Muscle layer of colon (tissue), 2 donors: ENCODE data around the gene CYP2W1.

Experiments
- H3K27ac ChIP-seq: one replicate; pipeline ENCODE4 v1.7.0; 2013; ENCODE audit warnings: low read depth, mild to moderate bottlenecking, low read length, moderate library complexity
- H3K27me3 ChIP-seq, 2 donors: one replicate each; pipeline ENCODE4 v1.7.0; 2013; ENCODE audit warnings: low read length in 2 of 2, mild to moderate bottlenecking in 2 of 2; ENCODE audit not compliant: insufficient read depth in 2 of 2, control insufficient read depth in 1 of 2
- H3K36me3 ChIP-seq: one replicate; pipeline ENCODE4 v1.7.0; 2013; ENCODE audit warnings: mild to moderate bottlenecking, low read length; ENCODE audit not compliant: insufficient read depth
- H3K4me1 ChIP-seq: one replicate; pipeline ENCODE4 v1.7.0; 2013; ENCODE audit warnings: mild to moderate bottlenecking, low read length; ENCODE audit not compliant: insufficient read depth
- H3K4me3 ChIP-seq, 2 donors: one replicate each; pipeline ENCODE4 v1.7.0; 2013; ENCODE audit warnings: low read length in 2 of 2, low read depth in 1 of 2, mild to moderate bottlenecking in 1 of 2, moderate library complexity in 1 of 2
- H3K9ac ChIP-seq: one replicate; pipeline ENCODE4 v1.7.0; 2013; ENCODE audit warnings: low read length
- H3K9me3 ChIP-seq: one replicate; pipeline ENCODE4 v1.7.0; 2013; ENCODE audit warnings: mild to moderate bottlenecking, low read length
- donor health status: abdominal sarcoma.
- donor health status: Adenocarcinoma of cecum.

CYP2W1 gene

DNA sequence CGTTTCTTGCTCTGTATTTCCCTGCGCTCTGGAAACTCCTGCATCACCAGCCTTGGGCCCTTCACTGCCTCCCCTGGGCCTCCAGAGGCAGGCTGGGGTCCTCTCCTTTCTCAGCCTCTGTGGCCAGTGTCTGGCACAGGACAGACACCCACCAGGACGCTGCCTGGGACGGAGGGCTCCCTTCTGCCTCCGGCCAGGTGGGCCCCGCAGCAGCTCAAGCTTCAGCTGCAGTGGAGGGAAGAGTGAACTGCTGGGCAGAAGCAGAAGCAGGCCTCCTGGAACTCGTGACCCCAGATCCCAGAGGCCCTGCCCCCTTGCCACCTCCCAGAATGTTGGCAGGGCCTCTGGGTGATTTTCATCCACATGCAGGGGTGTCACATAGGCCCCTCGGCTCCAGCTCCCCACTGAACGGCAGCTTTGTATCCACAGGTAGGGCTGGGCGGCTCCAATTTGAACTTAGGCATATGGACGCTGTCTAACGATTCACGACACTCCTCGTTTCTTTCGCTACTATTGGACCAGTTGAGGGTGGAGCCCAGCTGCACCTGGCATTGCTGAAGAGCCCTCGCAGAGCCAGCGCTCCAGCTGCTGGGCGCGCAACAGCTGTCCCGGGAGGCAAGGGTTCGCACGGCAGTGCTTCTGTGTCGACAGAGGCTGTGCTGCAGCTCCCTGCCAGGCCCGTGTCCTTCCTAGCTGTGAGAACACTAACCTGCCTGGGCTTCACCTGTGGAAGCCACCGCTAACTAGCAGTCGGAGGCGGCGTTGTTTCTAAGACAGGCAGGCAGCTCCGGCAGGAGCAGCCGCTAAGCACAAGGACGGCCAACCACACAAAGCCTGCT, 43.0 kb downstream of the CYP2W1 start:
- H3K27me3 ChIP-seq: no peaks in the 10 kb centered on the region
- H3K36me3 ChIP-seq: no peaks in the 10 kb centered on the region
- peaks cover 17% of the 10 kb centered on the region for H3K4me1 ChIP-seq
- no peak overlapping the region for H3K9ac ChIP-seq
- H3K4me3 ChIP-seq: no peak overlapping the region
- no peak overlapping the region for H3K27ac ChIP-seq
- H3K9me3 ChIP-seq: no peaks in the 10 kb centered on the region

DNA sequence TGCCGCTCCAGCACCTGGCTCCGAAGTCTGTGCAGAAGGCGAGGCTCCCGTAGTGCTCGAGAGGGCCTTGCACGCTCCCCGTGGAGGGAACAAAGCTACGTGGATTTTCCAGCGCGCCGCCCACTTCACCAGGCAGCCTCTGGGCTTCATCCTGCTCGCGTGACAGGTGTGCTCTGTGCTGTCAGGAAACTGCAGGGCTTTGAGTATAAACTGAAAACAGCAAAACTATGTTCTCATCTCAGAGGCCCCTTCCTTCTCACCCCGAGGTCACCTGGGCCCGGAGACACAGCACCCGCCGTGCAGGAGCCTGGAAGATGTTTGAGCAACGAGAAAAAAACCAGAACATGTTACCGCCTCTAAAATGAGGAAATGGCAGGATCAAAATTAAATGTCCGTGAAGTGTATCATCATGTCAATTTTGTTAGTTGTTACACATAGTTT, 43.8 kb downstream of the CYP2W1 start:
- Histone ChIP-seq H3K9ac (no peak overlapping the region), H3K27me3 (no peaks in the 10 kb centered on the region), H3K9me3 (no peaks in the 10 kb centered on the region), H3K27ac (peak overlapping the region; percentile 86), H3K4me3 (peak overlapping the region in 1 of 2 donors; percentile 70), H3K4me1 (peaks cover 17% of the 10 kb centered on the region), H3K36me3 (no peaks in the 10 kb centered on the region)

DNA sequence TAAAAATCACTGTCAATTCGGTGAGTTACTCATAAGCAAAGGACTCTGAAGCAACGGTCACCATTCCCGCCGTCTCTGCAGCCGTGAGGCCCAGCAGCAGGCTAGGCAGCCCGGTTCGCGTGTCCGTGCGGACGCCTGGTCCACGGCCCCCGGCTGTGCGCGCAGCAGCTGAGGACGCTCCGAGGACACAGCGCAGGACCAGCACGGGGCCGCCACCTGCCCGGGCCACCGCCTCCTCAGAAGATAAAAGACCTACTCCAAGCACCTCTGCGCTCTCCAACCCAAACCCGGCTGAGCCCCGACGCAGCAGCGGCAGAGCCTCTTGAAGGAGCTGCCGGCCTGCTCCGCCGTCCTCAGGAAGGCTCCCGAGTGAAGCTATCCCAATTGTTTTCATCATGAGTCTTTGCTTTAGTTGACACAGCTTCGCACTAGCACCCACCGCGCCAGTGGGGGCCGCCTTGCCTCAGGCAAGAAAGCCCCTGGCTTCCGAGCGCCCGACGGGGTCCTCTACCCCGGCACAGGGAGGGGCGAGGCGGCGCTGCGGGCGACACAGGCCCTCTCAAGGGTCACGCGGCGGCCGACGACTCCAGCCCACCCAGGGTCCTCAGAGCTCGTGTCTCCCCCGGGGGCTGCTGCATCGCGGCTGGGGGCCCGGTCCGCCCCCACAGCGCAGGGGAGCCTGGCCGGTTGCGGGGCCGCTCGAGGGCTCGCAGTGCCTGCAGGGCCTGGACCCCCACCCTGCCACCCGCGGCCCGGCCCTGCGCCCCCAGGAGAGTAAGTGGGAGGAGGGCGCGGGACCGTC, 44.5 kb downstream of the CYP2W1 start:
- peak overlapping the region; percentile 86 for H3K27ac ChIP-seq
- H3K9ac ChIP-seq: no peak overlapping the region
- H3K9me3 ChIP-seq: no peaks in the 10 kb centered on the region

DNA sequence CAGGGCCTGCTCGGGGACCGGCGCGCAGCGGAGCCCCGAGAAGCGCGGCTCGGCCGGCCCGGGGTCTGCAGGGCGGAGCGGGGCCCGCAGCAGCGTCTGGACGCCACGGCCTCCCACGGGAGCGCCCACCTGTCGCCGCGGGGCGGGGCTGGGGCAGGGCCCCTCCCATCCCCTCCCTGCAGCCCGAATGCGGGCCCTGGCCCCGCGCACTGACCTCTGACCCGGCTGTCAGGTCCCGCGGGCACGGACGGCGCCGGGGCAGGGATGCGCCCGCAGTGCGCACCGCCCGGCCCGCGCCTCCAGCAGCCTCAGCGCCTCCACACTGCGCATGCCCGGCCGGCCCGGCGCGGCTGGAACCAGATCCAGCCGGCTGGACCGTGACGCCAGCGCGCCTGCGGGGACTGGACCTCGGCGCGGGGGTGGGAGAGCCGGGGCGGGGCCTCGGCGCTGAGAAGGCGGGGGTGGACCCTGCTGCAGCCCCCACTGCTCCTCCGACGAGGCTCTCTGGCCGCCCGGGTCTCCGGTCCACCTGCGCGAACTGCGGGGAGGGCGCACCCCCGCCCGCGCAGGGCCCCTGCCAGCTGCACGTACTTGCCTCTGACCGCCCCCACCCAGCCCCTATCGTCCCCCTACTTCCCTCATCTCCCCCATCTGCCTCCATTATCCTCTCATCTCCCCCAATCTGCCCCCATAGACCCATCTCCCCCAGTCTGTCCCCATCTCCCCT, 45.2 kb downstream of the CYP2W1 start:
- peaks cover 17% of the 10 kb centered on the region for H3K4me1 ChIP-seq
- peak overlapping the region; percentile 86 for H3K27ac ChIP-seq
- H3K9ac ChIP-seq: no peak overlapping the region
- no peaks in the 10 kb centered on the region for H3K36me3 ChIP-seq
- H3K27me3 ChIP-seq: no peaks in the 10 kb centered on the region
- H3K9me3 ChIP-seq: no peaks in the 10 kb centered on the region
- peak overlapping the region; percentile 60 to 70 for H3K4me3 ChIP-seq

More for the DNA sequence above, 44.5 kb downstream of the CYP2W1 start:
- peaks cover 17% of the 10 kb centered on the region for H3K4me1 ChIP-seq
- no peaks in the 10 kb centered on the region for H3K36me3 ChIP-seq
- H3K27me3 ChIP-seq: no peaks in the 10 kb centered on the region
- peak overlapping the region; percentile 60 to 70 for H3K4me3 ChIP-seq

DNA sequence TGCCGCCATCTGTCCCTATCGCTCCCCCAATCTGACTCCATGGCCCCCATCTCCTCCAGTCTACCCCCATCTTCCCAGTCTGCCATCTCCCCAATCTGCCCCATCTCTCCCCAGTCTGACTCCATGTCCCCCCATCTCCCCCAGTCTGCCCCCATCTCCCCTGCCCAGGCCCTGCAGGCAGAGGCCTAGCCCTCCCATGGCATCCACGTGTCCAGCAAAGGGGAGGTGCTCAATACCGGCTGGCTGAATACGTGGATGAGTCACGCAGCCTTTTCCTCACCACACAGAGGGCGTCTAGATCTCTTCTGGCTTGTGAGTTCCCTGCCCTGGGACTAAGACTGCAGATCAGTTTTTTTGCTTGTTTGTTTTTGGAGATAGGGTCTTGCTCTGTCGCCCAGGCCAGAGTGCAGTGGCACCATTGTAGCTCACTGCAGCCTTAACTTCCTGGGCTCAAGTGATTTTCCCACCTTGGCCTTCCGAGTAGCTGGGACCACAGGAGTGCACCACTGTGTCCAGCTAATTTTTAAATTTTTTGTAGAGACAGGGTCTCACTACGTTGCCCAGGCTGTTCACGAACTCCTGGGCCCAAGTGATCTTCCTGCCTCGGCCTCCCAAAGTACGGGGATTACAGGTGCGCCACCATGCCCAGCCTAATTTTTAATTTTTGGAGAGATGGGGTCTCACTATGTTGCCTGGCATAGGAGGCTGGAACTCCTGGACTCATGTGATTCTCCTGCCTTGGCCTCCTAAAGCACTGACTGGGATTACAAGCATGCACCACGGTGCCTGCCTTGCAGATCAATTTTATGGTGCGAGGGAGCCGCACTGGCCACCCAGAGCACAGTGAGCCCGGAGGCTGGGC, 46.0 kb downstream of the CYP2W1 start:
- Histone ChIP-seq H3K9me3 (no peaks in the 10 kb centered on the region), H3K36me3 (no peaks in the 10 kb centered on the region), H3K27me3 (no peaks in the 10 kb centered on the region), H3K4me1 (peaks cover 17% of the 10 kb centered on the region), H3K9ac (peak overlapping the region; percentile 4), H3K27ac (peak overlapping the region; percentile 86), H3K4me3 (peak overlapping the region; percentile 60 to 70)

DNA sequence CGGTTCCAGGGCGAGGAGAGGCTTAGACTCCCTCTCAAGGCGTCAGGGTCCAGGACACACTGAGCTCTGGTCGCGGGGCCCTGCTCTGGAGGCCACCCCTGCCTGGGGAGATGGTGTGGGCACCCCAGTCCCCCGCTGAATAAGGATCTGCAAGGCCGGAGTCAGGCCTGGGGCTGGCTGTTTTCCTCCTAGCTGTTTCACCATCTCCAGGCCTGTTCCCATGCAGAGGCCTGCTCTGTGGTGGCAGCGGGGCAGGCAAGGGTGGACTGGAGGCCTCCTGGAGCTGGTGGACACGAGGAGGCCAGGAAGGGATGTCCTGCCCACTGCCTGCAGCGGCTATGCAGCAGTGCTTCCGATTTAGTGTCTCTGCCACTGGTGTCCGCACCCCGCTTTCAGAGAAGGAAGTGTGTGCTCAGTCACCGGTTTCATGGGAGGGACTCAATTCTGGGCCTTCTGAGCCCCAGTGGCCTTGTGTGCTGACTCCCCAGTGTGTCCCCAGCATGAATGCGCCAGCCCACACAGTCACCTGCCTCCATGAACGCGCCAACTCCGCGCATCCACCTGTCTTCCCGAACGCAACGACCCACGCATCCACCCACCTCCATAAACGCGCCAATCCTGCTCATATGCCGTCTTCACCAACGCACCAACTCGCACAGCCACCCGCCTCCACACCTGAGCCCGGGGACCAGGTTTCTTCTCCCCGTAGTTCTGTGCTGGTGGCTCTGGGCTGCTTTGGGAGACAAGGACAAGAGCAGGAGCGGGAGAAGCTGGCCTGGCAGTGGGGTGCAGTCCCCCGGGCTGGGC, 46.9 kb downstream of the CYP2W1 start:
- Histone ChIP-seq H3K27ac (peak overlapping the region; percentile 86), H3K4me3 (no peak overlapping the region), H3K36me3 (no peaks in the 10 kb centered on the region), H3K9me3 (no peaks in the 10 kb centered on the region), H3K9ac (peak overlapping the region; percentile 4), H3K4me1 (peaks cover 17% of the 10 kb centered on the region), H3K27me3 (no peaks in the 10 kb centered on the region)

DNA sequence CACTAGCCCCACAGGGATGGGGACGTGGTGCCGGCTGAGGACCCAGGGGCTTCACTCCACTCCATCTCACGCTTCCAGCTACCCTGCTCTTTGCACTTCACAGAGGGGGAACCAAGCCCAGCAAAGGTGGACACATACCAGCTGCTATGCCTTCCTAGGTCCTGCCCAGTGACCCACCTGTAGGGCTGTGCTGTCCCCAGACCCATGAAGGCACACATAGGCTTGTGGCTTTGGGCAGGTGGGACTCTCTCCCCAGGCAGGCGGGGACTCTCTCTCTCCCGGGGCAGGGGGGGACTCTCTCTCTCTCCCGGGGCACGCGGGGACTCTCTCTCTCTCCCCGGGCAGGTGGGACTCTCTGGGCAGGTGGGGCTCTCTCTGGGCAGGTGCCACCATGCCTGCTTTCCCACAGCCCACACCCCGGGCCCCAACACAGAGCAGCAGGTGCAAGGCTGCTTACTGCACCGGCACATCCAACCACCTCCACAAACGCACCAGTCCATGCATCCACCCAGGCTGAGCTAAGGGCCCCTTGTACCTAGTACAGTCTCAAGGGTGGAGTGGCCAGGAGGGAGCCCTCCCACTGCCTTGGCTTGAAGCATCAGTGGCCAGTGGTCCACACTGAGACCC, 47.6 kb downstream of the CYP2W1 start:
- no peaks in the 10 kb centered on the region for H3K36me3 ChIP-seq
- no peak overlapping the region for H3K9ac ChIP-seq
- H3K4me3 ChIP-seq: no peak overlapping the region
- H3K9me3 ChIP-seq: no peaks in the 10 kb centered on the region
- H3K27ac ChIP-seq: no peak overlapping the region
- no peaks in the 10 kb centered on the region for H3K27me3 ChIP-seq
- H3K4me1 ChIP-seq: peaks cover 17% of the 10 kb centered on the region

DNA sequence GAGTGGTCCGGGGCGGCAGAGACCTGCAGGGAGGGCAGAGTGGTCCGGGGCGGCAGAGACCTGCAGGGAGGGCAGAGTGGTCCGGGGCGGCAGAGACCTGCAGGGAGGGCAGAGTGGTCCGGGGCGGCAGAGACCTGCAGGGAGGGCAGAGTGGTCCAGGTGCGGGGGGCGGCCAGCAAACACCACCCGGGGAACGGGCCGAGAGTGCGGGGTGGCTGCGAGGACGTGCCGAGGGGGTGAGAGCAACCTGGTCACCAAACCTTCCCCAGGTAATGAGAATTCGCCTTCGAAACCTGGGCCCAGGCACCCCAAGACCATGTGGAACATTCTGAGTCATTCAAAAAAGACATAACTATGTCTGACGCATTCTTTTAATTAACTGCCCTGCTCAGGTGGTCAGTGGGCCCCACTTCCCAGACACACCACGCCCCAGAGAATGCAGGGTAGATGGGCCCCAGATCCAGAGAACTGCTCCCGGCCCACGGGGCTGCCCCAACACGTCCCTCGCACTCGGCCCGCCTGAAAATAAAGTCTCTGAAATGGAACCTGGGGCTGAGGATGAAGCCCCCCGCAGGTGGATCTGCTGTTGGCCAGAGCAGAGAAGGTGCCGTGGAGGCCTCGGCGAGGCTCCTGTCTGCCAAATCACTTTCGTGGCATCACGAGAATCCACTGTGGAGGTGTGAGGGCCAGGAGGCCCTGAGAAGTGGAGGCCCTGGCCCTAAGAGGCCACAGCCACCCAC, 48.9 kb downstream of the CYP2W1 start:
- Histone ChIP-seq H3K9ac (no peak overlapping the region), H3K36me3 (no peaks in the 10 kb centered on the region)

DNA sequence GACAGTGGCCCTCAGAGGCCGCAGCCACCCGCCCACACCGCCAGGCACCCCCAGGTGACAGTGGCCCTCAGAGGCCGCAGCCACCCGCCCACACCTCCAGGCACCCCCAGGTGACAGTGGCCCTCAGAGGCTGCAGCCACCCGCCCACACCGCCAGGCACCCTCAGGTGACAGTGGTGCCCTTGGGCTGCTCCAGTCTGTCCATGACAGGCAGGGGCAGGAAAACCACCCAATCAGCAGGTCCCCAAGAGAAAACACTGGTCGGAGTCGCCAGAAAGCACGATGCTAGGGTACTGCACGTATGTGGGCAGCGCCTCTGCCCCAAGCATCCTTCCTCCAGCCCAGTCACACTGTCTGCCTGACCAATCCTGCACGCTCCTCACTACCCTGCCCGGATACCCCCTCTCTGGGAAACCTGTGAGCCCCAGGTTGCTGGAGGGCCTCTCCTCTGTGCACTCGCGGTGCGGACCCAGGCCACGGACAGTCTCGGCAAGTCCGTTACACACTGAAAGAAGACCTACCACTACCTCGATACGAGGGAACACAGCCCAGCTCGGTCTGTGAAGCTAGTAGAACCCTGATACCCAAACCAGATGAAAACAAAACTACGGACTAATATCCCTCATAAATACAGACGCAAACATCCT, 49.7 kb downstream of the CYP2W1 start:
- no peaks in the 10 kb centered on the region for H3K36me3 ChIP-seq
- H3K4me1 ChIP-seq: peaks cover 10% of the 10 kb centered on the region
- H3K27ac ChIP-seq: no peak overlapping the region
- no peaks in the 10 kb centered on the region for H3K27me3 ChIP-seq
- H3K4me3 ChIP-seq: no peak overlapping the region
- no peak overlapping the region for H3K9ac ChIP-seq
- no peaks in the 10 kb centered on the region for H3K9me3 ChIP-seq

More for the DNA sequence above, 48.9 kb downstream of the CYP2W1 start:
- Histone ChIP-seq H3K27ac (no peak overlapping the region), H3K4me3 (no peak overlapping the region), H3K4me1 (peaks cover 13% of the 10 kb centered on the region), H3K9me3 (no peaks in the 10 kb centered on the region), H3K27me3 (no peaks in the 10 kb centered on the region)
